HG02885 (cell line): ENCODE data around the gene TEN1.

ENCODE experiments used
- ATAC-seq: cut with Tn5 transposase; IDR thresholded peaks from one replicate; pipeline ENCODE4 v1.9.1; 2021; ENCODE audit warnings: mild to moderate bottlenecking; ENCODE audit not compliant: unreplicated experiment, poor library complexity

The TEN1 gene

GRCh38 chr17:76004750-76005262 lies 25.8 kb downstream of the TEN1 start:
- no peak for ATAC-seq

- ATAC-seq, result no peak
Measured at GRCh38 chr17:76005263-76006149, 26.5 kb downstream of the TEN1 start.

- no peak for ATAC-seq
Measured at GRCh38 chr17:76007131-76007849, 28.2 kb downstream of the TEN1 start.

GRCh38 chr17:76007850-76008165 lies 28.8 kb downstream of the TEN1 start:
- ATAC-seq, result no peak

- no peak for ATAC-seq
Measured at GRCh38 chr17:76008208-76008607, 29.2 kb downstream of the TEN1 start.

- ATAC-seq, result no peak
Measured at GRCh38 chr17:76008630-76009425, 29.8 kb downstream of the TEN1 start.

- no peak for ATAC-seq
Measured at GRCh38 chr17:76009447-76009846, 30.4 kb downstream of the TEN1 start.

- no peak for ATAC-seq
Measured at GRCh38 chr17:76009969-76010661, 31.1 kb downstream of the TEN1 start.

GRCh38 chr17:76011951-76012350 lies 32.9 kb downstream of the TEN1 start:
- no peak for ATAC-seq

GRCh38 chr17:76013377-76013932 lies 34.4 kb downstream of the TEN1 start:
- no peak for ATAC-seq

GRCh38 chr17:76014100-76014924 lies 35.3 kb downstream of the TEN1 start:
- no peak for ATAC-seq

GRCh38 chr17:76014925-76015261 lies 35.9 kb downstream of the TEN1 start:
- ATAC-seq, result no peak

GRCh38 chr17:76017481-76018339 lies 38.7 kb downstream of the TEN1 start:
- ATAC-seq, result no peak

- ATAC-seq, result no peak
Measured at GRCh38 chr17:76018340-76018680, 39.3 kb downstream of the TEN1 start.

GRCh38 chr17:76018801-76019200 lies 39.8 kb downstream of the TEN1 start:
- no peak for ATAC-seq

- no peak for ATAC-seq
Measured at GRCh38 chr17:76019833-76020467, 40.9 kb downstream of the TEN1 start.

GRCh38 chr17:76022285-76022684 lies 43.2 kb downstream of the TEN1 start:
- no peak for ATAC-seq
